Measurements from ENCODE around the gene NEK10.

Gene NEK10

DNA sequence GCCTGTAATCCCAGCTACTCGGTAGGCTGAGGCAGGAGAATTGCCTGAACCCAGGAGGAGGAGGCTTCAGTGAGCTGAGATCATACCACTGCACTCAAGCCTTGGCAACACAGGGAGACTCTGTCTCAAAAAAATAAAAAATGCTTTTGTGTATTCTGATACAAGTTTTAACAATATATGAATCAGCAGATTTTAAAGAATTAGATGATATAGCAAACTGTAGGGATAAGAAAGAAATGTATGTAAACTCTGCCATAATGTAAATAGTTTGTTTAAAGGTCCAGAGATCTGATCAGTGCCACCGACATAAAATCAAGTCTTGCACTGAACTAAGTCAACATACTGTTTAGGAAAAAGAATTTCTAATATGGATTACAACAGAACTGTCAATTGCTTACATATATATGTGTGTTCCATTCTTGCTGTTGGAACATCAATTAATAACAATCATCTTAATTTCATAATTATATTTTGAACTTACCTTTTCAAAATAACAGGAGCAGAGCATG lies 208.3 kb downstream of the NEK10 start:
- FAIRE-seq, result no peak

- FAIRE-seq, result no peak
These were observed 209.0 kb downstream of the NEK10 start for GRCh38 chr3:27160146-27160545.

DNA sequence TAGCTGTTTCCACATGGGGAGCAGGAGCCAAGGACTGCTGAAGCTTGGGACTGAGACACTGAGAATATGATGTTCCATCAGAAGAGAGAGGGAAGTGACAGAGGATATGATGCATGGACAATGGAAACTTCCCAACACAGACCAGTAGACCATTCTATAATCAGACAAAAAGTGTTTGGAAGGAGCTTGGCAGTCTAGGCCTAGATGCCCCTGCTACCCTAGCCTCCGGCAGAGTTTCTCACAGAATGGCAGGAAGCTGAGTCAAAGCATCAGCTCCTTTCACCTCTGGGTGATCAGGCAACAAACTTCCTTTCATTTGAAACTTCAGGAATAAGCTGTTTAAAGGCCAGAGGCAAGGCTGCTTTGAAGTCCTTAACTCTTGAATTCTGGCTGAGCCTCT lies 222.0 kb downstream of the NEK10 start:
- no peak for FAIRE-seq

DNA sequence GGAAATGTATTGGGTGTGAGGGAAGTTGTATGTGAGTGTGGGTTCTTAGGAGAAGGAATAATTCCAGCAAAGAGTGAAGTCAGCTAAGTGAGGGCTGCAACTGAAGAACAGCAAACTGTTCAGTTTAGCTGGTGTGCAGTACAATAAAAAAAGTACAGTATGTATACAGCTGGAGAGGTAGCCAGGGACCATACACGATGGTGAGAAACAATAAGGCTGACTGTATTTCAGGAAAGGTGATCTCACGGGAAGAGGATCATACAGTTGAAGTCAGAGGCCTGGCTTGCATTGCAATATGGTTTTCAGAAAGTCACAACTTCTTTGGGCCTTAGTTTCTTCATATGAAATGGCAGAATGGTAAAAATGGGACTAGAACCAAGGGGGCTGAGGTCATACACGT lies 222.4 kb downstream of the NEK10 start:
- no peak for FAIRE-seq

DNA sequence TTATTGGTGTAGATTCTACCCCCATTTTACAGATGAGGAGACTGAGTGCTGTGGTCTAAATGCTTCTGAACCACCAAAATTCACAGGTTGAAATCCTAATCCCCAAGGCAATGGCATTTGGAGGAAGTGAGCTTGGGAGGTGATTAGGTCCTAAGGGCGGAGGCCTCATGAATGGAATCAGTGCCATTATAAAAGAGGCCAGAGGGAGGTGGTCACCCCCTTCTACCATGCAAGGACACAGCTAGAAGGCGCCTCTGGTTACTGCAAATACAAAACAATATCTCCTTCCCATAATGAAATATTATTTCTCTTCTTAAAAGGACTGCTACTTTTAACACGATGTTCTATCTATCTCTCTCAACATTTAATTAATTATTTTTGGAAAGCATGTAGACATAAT lies 223.5 kb downstream of the NEK10 start:
- no peak for FAIRE-seq

- FAIRE-seq, result no peak
These were observed 227.5 kb downstream of the NEK10 start for GRCh38 chr3:27141668-27142067.

- FAIRE-seq, result no peak
These were observed 230.6 kb downstream of the NEK10 start for GRCh38 chr3:27138562-27138961.

DNA sequence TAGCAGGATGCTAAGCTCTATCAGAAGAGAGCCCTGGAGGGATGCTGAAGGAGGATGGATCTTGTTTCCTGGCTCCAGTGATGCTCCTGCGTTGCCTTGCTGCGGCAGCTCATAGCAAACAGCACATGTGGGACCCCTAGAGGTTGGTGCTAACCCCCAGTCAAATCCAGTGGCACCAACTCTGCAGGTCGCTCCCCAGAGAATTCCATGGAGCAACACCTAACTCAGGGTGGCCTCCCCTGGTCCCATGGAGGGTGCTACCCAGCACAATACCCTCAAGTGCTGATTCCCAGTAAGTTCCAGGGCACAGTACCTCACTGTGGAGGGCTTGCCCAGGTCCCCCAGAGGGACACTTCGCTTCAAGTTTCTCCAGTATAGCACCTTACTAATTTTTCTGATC lies 231.2 kb downstream of the NEK10 start:
- no peak for FAIRE-seq

DNA sequence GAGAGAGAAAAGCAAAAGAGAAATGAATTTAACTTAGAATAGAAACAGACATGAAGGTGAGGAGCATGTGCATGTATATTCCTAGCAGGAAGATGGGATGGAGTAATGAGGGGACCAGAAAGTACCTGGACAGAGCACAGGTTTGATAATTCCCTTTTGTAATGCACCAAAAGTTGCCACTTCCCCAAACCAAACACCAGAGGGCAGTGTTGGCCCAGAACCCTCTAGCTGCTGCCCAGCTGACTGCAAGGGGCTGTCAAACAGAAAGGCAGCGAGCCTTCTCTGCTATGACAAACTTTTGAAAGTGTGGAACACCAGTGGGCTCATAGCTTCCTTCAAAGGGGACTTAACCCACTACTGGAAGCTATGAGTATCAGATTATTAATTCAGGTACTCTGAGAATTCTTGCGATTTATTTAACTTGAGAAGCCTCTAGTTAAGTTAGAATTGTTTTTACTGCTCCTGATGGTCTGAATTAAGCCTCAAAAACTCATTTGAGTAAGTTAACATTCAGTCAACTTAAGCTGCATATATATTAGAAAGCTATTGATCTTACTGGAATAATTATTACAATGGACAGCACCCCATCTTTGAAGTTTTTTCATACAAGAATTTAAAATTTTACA lies 234.9 kb downstream of the NEK10 start:
- no peak for FAIRE-seq

DNA sequence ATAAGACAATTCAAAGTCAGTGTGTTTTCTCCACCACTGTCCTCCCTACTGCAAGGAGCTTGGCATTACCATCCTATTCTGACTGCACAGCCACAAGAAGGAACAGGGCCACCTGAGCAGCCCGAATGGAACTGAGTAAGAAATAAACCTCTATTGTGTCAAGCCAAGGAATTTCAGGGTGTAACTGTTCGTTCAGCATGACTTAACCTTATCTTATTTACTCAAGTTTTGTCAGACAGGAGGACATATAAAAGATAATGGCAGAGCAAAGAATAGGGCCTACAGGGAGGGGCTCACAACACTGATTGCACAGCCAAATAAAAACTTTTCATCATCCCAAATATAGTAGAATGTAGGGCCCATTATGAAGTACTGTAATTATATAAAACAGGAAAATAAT lies 236.1 kb downstream of the NEK10 start:
- FAIRE-seq, result no peak

GRCh38 chr3:27130796-27131195 lies 238.4 kb downstream of the NEK10 start:
- FAIRE-seq, result no peak

DNA sequence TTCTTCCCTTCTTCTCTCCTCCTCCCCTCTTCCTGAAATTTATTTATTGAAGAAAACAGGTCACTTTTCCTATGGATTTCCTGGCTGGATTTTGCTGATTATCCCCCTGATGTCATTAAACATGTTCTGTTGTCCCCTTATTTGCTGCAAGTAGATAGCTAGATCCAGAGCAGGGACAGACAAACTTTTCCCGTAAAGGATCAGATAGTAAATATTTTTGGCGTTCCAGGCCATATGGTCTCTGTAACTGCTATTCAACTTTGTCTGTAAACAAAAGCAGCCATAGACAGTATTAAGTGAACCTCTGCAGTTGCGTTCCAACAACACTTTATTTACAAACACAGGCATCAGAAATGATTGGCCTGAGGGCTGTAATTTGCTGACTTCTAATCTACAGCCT lies 241.3 kb downstream of the NEK10 start:
- FAIRE-seq, result no peak

GRCh38 chr3:27127195-27127594 lies 242.0 kb downstream of the NEK10 start:
- no peak for FAIRE-seq

GRCh38 chr3:27125821-27126501 lies 243.2 kb downstream of the NEK10 start:
- FAIRE-seq, result no peak

- FAIRE-seq, result no peak
These were observed 249.5 kb downstream of the NEK10 start for GRCh38 chr3:27119639-27120038.

DNA sequence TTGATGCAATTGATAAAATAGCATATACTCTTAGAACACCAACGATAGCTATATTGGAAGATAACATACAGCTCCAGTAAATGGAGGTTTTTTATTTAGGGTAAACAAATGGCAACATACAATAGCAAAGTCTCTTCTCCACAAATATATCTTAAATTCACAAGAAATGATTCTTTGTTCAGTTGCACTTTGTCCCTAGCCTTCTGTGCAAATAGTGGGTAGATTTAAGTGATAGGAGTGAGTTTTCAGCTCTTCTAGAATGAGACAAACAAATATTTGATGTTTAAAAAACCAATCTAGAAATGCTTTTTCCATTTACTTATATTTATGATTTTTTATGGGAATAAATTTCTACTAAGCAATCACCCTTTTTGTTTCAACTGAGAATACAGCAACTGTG lies 253.8 kb downstream of the NEK10 start:
- no peak for FAIRE-seq

DNA sequence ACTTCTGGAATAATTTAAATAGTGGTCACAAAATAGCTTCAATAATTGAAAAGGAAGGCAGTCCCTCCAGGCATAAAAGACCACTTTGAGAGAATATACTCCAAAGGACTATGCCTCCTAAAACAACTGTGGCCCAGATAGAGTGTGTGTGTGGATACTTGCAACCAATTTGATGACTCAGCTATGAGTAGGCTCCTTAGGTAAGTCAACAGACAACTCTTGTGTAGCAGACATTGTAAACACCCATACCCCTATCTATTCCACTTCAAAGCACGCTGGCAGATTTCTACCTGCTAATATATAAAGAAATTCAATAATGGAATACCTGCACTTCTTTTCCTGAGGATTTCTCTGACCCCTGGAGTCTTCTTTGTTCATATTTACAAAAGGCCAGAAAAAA lies 254.5 kb downstream of the NEK10 start:
- FAIRE-seq, result no peak

GRCh38 chr3:27114129-27114528 lies 255.1 kb downstream of the NEK10 start:
- FAIRE-seq, result no peak

- FAIRE-seq, result no peak
These were observed 259.2 kb downstream of the NEK10 start for GRCh38 chr3:27110020-27110419.

DNA sequence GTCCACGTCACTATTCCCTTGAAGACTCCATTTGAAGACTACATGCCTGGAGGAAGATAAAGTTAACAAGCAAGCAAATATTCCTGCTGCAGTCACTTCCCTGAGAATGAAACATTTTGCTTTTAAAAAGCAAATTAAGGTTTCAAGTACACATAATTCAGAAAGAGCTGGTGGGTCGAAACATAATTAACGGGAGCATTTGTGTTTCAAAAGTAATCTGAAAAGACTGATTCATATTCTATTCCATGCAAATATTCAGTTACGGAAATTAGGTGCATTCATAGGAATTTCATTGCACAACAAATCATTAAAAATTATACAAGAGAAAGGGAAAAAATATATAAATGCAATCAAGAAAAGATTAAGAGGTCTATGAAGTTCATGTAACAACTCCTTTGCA lies 260.9 kb downstream of the NEK10 start:
- FAIRE-seq, result no peak

DNA sequence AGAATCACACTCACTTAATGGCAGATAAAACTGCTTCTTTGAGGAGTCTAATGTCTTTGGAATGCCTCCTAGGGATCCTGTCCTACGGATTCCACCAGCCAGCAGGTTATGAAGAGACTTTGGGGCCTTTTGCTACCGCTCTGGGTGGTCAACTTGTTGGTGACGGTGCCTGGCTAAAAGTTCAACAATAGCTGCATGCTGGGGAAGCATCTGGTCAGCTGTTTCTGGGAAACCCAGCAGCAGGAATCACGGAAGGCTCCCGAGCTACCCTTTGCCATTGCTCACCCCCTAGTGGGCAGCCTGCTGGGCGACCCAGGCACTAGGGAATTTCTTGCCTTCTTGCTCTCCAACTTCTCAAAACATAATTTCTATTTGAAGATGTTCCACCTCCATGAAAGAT lies 263.3 kb downstream of the NEK10 start:
- no peak for FAIRE-seq

DNA sequence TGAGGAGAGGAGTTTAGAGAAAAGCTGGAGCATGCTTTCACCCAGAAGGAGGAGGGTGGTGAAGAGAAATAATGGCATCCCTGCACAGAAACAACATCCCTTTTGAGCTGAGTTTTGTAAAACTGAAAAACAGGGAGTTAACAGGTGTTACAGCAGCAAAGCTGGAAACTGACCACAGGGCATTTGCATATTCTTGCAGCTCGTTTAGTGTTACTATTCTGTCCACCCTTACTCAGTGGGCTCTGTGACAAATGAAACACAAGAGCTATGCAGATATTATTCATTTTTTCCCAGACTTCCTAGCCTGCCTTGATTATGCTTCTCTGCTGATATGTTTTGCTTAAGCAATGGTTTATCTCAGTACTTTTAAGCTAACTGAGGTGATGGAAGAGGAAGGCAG lies 272.0 kb downstream of the NEK10 start:
- no peak for FAIRE-seq

GRCh38 chr3:27095553-27096222 lies 273.5 kb downstream of the NEK10 start:
- no peak for FAIRE-seq

DNA sequence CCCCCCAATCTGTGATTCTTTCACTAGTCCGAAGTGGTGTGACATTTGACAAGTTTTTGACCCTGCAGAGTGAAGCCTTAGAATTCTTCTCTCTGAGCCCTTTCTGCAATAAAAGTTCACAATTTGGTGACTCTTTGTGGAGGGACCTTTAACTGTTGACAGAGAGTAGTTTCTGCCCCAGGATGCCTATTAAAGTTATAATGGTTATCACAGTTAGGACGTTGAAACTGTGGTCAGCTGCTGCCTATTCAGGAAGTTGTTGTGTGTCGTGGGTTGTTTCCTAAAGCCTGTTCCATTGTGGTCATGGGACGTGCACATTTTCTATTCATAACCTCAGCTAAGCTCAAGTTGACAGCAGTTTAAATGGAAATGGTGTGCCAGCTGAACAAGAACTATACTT lies 274.5 kb downstream of the NEK10 start:
- FAIRE-seq, result no peak
